Putamen (tissue), 1 donor: Measurements from ENCODE around the gene RAB3D.
"Not testable (repeated sequence)": the region's sequence is repeated elsewhere in the genome, so short reads cannot be mapped to it uniquely, and the experiment has no call there.

Source experiments
- DNase-seq: peaks from one replicate; pipeline ENCODE4 v3.0.0-alpha.2; 2016; ENCODE audit warnings: low spot score

The RAB3D gene

GRCh38 chr19:11365557-11366117 is 26.2 kb upstream of the RAB3D start:
- no peak for DNase-seq

GRCh38 chr19:11364935-11365334 is 25.5 kb upstream of the RAB3D start:
- DNase-seq, result no peak

- DNase-seq, result no peak
These were observed 24.9 kb upstream of the RAB3D start for GRCh38 chr19:11364296-11364904.

GRCh38 chr19:11363881-11364280 is 24.4 kb upstream of the RAB3D start:
- no peak for DNase-seq

GRCh38 chr19:11361771-11362731 is 22.6 kb upstream of the RAB3D start:
- no peak for DNase-seq

GRCh38 chr19:11361037-11361770 is 21.7 kb upstream of the RAB3D start:
- no peak for DNase-seq

- no peak for DNase-seq
These were observed 20.0 kb upstream of the RAB3D start for GRCh38 chr19:11359421-11359820.

- no peak for DNase-seq
These were observed 17.5 kb upstream of the RAB3D start for GRCh38 chr19:11356676-11357550.

- no peak for DNase-seq
These were observed 16.6 kb upstream of the RAB3D start for GRCh38 chr19:11356074-11356397.

- DNase-seq, result peak; percentile 86
These were observed 16.0 kb upstream of the RAB3D start, which contains the start of gene PLPPR2 for GRCh38 chr19:11355160-11356073. TSS of gene PLPPR2 (plus strand) at chr19:11355432. CDS start at chr19:11357674, 2,242 bp downstream.

GRCh38 chr19:11354102-11354501 is 14.6 kb upstream of the RAB3D start:
- not testable (repeated sequence) for DNase-seq

- no peak for DNase-seq
These were observed 9.7 kb upstream of the RAB3D start for GRCh38 chr19:11349171-11349570.

- no peak for DNase-seq
These were observed 8.1 kb upstream of the RAB3D start for GRCh38 chr19:11347546-11348039.

GRCh38 chr19:11346104-11346940 is 6.9 kb upstream of the RAB3D start, which contains the start of the genes CCDC159 and TMEM205:
TSS of gene CCDC159 (plus strand) at chr19:11346519. CDS start at chr19:11346607, 88 bp downstream.
TSS of gene TMEM205 (minus strand) at chr19:11346268. CDS start at chr19:11345619, 649 bp downstream.
- peak; percentile 99 for DNase-seq

- DNase-seq, result no peak
These were observed 5.8 kb upstream of the RAB3D start for GRCh38 chr19:11345122-11345803.

GRCh38 chr19:11342429-11342828 is 3.0 kb upstream of the RAB3D start:
- no peak for DNase-seq

GRCh38 chr19:11340099-11340467 is 626 bp upstream of the RAB3D start:
- not testable (repeated sequence) for DNase-seq

- no peak for DNase-seq
These were observed 746 bp downstream of the RAB3D start for GRCh38 chr19:11338569-11339253.
